Endometrium (tissue), 2 donors: ENCODE measurements around the gene ELAC2.
A peak's percentile ranks its signal among the peaks of the same experiment; 100 is the strongest.

Experiments used
- FAIRE-seq: peaks from 2 replicates; lab custom pipeline; 2012; peaks lifted over from hg19 to GRCh38; lab: Jason Lieb, UNC
- donor health status: control.
- donor health status: control.

ELAC2 gene

GRCh38 chr17:13017655-13018459 is at the start of gene ELAC2:
ELAC2 (minus strand) TSS chr17:13018027; CDS start chr17:13017947, 80 bp downstream.
- FAIRE-seq: peak; percentile 100

DNA sequence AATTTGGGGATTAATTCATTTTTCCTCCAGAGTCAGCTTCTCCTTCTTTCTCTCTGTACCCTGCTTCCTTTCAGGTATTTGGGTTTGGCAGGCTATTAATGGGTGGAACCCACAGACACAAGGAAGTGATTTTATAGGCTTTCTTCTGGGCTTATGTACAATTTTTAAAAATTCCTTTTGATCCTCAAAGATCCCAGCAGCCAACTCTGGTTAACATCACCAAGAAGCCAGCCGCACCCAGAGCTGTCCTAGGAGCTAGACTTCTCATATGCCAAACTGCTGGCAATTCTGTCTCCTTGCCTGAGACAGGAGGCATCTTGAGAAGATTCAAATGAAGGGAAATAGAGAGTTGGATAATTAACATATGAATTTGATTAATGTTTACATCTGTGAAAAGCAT is 47.2 kb upstream of the ELAC2 start:
- no peak for FAIRE-seq

DNA sequence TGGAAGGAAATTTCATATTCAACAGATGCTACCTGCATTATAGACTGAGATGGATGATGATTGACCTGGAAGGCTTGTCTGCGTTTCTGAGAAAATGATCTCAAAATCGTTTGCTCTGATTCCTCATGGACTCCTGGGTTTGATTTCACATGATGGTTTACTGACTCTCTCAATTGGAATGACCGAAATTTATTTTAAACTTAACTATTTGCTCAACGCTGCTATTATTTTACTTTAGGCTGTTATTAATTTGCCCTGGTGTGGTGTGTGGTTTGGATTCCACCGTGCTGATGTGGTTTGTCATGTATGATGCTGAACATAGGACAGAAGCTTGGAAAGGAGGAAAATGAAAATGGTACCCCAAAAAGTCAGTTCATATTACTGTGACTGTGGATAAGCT is 37.3 kb upstream of the ELAC2 start:
- FAIRE-seq: no peak

DNA sequence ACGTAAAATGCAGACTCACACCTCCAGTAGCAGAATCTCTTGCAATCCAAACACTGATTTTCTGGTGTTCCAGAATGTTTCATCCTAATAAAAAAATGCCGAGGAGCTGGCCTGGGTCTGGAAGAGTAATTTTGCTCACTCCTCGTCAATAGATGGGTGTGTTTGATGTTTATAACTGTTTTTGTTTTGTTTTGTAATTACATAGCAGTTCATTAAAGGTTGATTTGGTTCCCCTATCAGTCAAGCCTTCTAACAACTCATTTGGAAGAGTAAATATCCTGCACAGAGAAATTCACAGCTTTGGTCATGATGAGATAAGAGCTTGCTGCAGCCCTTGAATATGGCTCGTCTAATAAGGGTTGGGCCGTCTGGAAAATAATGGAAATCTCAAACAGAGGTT is 36.8 kb upstream of the ELAC2 start:
- FAIRE-seq: no peak

GRCh38 chr17:13051915-13052314 is 34.1 kb upstream of the ELAC2 start:
- no peak for FAIRE-seq

DNA sequence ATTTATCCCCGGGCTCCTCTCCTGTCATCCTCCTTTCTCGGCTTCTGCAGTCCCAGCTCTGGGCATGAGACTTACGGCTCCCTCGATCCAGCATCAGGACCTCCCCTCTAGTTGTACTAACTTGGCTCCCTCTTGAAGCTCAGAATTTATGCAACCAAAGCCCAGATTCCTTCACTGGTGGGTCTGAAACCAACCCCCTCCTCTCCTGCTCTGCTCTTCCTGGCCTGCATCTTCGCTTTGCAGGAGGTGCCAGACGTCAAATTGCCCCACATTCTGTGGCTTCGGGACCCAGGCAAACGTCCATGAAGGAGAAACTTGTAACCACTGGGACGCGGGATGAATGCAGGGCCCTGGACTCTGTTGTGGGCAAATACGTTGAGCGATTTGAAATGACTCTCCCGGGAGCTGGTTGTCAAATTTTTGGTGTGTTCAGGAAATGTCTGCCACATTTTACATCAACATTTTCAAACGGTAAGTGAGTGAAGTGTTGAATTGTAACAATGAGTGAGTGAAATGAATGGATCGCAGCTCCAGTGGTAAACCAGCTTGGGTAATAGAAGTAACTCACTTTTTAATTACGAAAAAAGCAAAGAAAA is 29.3 kb upstream of the ELAC2 start:
- no peak for FAIRE-seq

DNA sequence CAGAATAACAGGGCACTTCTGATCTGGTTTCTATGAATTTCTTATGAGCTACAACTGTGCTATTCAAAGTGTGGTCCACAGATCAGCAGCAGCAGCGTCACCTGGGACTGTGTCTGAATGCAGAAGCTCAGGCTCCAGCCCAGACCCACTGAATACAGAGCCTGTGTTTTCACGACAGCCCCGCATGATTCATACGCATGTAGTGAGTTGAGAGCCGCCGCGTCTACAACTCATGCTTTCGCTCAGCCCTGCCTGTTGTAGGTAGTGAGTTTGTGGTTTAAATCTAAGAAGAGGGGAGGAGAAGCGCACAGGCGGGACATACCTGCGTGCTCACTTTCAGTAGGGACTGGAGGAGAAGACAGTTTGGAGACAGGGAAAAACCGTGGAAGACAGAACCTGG is 28.5 kb upstream of the ELAC2 start:
- FAIRE-seq: no peak

DNA sequence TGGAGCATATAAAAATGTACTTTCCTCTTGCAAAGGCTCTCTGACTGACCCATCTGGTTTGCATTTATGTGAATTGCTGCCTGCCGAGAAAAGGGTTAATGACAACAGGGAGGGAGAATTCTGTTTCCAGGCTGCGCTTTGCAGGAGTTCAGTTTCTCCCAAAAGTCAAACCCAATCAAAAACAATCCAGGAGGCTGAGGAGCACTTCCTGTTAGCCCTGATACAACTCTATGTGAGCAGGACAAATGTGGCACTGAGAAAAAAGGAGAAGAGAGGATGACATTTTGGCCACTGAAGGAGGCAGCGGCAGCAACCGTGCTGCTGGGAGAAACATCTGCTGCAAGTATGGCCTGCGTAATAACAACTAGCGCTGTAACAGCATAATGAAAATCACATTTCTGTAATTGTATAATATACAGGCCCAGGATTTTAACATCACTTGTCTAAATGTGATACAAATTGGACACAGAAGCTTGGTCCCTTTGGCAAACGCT is 26.8 kb upstream of the ELAC2 start:
- no peak for FAIRE-seq

- no peak for FAIRE-seq
Measured at GRCh38 chr17:13038931-13039665, 21.3 kb upstream of the ELAC2 start.

DNA sequence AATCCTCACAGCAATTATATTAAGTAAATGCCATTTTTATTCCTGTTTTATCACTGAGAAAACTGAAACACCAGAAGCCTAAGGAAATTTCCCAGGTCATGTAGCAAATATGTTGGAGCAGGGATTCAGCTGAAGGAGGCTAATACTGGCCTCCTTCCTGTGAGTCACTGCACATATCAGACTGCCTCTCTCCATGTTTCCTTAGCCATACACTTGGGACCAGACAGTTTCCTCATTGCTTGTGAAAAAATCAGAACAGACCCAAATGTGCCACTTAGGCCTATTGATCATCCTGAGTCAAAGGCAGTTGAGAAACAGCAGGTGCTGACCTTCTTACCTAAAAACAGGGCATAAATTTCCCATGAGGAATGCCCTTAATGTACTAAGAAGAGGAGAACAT is 18.9 kb upstream of the ELAC2 start:
- FAIRE-seq: no peak

DNA sequence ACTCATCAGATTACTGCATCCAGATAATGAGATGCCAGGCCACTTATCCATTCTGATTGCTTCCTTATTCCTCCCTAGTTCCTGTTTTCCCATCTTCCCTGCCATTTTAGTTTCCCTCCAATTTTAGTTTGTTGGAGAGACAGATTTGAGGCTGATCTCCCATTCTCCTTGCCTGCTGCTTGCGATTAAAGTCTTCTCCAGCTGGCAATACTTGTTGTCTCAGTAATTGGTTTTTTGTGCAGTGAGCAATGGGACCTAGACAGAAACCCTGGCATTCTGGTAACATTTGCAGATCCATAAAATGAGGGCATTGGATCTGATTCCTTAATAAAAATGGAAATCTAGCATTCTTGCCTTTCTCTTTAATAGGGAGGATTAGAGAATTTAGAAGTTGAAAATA is 17.6 kb upstream of the ELAC2 start:
- FAIRE-seq: no peak

DNA sequence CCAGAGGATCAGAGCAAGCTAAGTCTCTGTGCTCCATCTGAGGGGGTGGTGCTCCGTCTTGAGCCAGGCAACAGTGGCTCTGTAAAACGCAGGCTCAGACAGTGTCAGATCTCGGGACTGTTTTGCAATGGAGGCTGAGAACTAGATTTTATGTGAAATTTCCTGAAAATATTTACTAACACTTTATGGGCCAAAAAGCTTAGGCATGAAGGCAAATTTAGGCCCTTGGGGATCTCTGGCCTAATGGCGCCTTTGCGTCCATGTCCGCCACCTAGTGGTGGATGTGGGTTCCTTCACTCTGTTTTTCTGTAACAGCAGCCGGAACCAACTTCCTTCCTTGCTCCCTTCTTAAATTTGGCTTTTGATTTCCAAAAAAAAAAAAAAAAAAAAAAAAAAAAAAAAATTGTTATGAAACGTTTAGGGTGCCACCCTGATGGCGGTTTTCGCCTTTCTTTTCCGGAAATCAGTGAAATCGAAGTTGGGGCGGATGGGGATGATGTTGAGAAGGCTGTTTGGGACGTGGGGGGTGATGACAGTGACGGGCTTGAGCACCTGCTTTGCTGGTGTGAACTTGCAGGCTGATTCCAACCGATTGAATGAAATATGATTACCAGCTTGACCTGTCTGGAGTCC is 14.0 kb upstream of the ELAC2 start:
- FAIRE-seq: peak; percentile 71

DNA sequence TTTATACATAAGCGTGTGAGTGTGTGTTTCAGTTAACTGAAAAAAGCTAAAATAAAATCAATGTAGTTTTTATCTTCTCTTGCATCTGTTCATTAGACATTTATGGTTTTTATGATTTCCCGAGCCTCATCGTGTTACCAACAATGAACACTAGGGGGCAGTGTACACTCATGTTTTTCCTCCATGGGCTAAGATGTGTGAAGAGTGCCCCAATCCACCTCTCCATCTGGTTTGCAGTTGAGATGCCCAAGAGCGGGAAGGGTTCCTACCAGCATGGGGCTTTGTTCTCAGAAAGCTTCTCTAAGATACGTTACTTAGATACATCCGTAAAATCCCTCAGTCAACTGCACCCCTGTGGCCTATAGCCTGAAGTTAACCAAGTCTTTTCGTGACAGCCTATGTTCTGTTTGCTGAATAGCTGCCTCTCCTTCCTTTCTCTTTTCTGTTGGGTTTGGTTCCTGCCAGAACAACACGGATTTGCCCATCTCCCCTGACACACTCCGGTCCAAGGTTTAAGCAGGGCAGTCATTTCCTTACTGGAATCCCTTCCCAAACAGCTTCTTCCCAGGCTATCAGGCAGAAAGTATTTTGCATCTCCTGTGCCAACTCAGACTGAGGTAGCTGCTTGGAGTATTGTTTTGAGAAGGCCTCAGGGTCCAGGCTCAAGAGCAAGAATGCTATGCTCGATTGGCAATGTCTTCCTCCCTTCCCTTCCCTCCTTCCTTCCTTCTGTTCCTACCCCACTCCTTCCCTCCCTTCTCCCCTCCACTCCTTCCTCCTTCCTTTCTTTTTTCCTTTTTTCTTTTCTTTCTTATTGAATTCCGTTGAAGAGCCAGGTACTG is 12.9 kb upstream of the ELAC2 start:
- FAIRE-seq: peak; percentile 43

- no peak for FAIRE-seq
Measured at GRCh38 chr17:13030056-13030455, 12.2 kb upstream of the ELAC2 start.

GRCh38 chr17:13029340-13029739 is 11.5 kb upstream of the ELAC2 start:
- FAIRE-seq: no peak

DNA sequence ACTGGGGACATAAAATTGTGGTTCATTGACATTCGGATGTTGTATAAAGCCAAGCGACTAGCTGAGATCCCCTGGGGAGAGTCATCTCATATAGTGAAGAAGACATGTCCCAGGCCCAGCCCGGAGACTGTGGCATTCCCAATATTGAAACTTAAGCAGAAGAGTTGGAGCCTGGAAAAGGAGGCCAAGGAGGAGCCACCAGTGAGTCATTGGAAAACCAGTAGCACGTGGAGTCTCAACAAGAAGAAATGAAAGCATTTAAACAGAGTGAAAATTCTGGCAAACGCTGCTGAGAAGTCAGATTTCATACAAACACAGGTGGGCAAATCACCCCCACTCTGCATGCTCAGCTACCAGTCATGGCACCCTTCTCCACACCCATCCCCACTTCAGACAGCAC is 9.4 kb upstream of the ELAC2 start:
- no peak for FAIRE-seq

GRCh38 chr17:13025687-13026086 is 7.9 kb upstream of the ELAC2 start:
- FAIRE-seq: no peak

DNA sequence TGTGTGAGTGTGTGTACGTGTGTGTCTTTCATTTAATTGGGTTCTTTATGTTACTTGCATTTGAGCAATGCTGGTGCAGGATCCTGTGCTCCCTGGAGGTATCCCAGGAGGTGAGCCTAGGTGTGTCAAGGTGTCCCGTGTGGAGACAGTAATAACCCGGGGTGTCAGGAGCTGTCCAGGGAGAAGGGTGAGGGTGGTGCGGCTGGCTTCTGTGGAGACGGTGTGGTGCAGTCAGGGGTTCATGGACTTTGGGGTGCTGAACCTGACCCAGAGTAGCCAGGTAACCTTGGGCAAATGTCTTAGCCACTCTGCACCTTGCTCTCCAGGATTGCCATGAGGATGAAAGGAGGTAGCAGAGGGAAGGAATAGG is 7.4 kb upstream of the ELAC2 start:
- FAIRE-seq: no peak

- FAIRE-seq: no peak
Measured at GRCh38 chr17:13024526-13025257, 6.9 kb upstream of the ELAC2 start.

DNA sequence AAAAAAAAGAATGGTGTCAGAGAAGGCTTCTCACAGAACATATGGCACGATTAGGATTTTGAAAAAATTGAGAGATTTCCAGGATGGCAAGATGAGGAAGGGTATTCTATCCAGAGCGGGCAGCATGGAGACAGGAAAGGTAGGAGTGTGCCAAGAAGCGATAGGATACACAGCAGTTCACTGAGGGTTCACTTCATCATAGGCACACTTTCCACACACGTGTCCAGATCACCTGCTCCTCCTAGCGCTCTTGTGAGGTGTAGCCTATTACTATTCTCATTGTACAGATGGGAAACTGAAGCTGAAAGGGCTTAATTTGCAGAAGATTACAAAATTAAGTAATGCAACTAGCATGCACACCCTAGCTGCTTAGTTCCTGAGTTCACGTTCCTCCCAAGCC is 6.2 kb upstream of the ELAC2 start:
- FAIRE-seq: no peak
